ENCODE measurements around the gene TNFSF18. TPM values are rescaled to one million over a fixed set of nuclear protein-coding genes. Genes with fewer than 3 reads are reported as not detected.

The TNFSF18 gene
- total and polyA plus RNA-seq, 10 of the 15 experiments (the other 5 are each of a cell fraction or from before 2014, with no cell fraction given): not detected

GRCh38 chr1:173015629-173016028 lies 35.1 kb downstream of the TNFSF18 start:
- Histone ChIP-seq H3K27ac (ENCODE audit: control insufficient read depth, insufficient read depth) (no peak overlapping the region), H3K4me1 (ENCODE audit: control insufficient read depth, insufficient read depth, low read length) (peaks cover 12% of the 10 kb centered on the region), H3K9ac (ENCODE audit: control insufficient read depth, insufficient read depth, low read length) (no peak overlapping the region), H3K36me3 (ENCODE audit: control insufficient read depth in 2 of 2, insufficient read depth in 2 of 2, low read length in 1 of 2) (no peaks in the 10 kb centered on the region), H3K9me3 (replicated peaks; ENCODE audit: control insufficient read depth, insufficient read depth, low read length) (no peaks in the 10 kb centered on the region), H3K4me2 (ENCODE audit: control insufficient read depth, insufficient read depth) (no peak overlapping the region), H2AFZ (ENCODE audit: control insufficient read depth, low read depth, low read length) (no peak overlapping the region), H3K79me2 (ENCODE audit: control insufficient read depth, insufficient read depth, low read length) (no peaks in the 10 kb centered on the region), H4K20me1 (ENCODE audit: control insufficient read depth, insufficient read depth) (no peaks in the 10 kb centered on the region), H3K27me3 (replicated peaks in 1 of 2; ENCODE audit: control insufficient read depth in 2 of 2, insufficient read depth in 2 of 2, low read length in 1 of 2) (no peaks in the 10 kb centered on the region; a peak in 1 of 4 replicates), H3K4me3 (no peak overlapping the region)
- FAIRE-seq (no peak), DNase-seq (ENCODE audit: low read depth, low spot score) (no peak), ATAC-seq (no peak)
- no peak for TF ChIP-seq RELB (IDR thresholded peaks at IDR 0.05; ENCODE audit: low read depth)
- TF ChIP-seq ZBTB11 (CRISPR knock-in tag; IDR thresholded peaks at IDR 0.05): no peak
- no peak for TF ChIP-seq RBBP5 (conservative IDR thresholded peaks at IDR 0.05)
- TF ChIP-seq RAD21 (IDR thresholded peaks at IDR 0.05; ENCODE audit: insufficient read depth, low read depth, low read length): no peak
- TF ChIP-seq ESRRA (IDR thresholded peaks at IDR 0.05; ENCODE audit: low read length): no peak
- no peak for TF ChIP-seq YY1 (IDR thresholded peaks at IDR 0.05; ENCODE audit: low read depth, low read length)
- no peak for TF ChIP-seq ZBTB33 (IDR thresholded peaks at IDR 0.05)
- no peak for TF ChIP-seq ZNF217 (IDR thresholded peaks at IDR 0.05)
- no peak for TF ChIP-seq MEF2B (IDR thresholded peaks at IDR 0.05; ENCODE audit: partially characterized antibody, poor library complexity, severe bottlenecking)
- ChIA-PET CTCF (interaction anchor here (1.4 kb wide), 1 partner anchor 186 kb away, joined by 3 read pairs; no protein-coding TSS in a partner anchor), RAD21 (ENCODE audit: unreplicated experiment) (no interaction called here), POLR2A (no interaction called here), SMC1A (ENCODE audit: uncharacterized antibody, unreplicated experiment) (interaction anchor here (1.8 kb wide), 1 partner anchor 24 kb away, joined by 8 read pairs; no protein-coding TSS in a partner anchor)
- 100% methylated on average over 1 of the region's 1 CpG for WGBS (ENCODE audit: insufficient coverage, insufficient replicate concordance, low lambda C conversion rate, missing lambda C conversion rate)
- intact Hi-C loops (cut with micrococcal nuclease; ENCODE audit: unreplicated experiment) (no loop called here), in situ Hi-C loops (cut with MboI) (no loop called here)
- no TSS peak for BruUV-seq (replicated peaks)

Measured in GM12878 (cell line).